ENCODE results near the gene NRCAM.

- TF ChIP-seq, protein P1, sequence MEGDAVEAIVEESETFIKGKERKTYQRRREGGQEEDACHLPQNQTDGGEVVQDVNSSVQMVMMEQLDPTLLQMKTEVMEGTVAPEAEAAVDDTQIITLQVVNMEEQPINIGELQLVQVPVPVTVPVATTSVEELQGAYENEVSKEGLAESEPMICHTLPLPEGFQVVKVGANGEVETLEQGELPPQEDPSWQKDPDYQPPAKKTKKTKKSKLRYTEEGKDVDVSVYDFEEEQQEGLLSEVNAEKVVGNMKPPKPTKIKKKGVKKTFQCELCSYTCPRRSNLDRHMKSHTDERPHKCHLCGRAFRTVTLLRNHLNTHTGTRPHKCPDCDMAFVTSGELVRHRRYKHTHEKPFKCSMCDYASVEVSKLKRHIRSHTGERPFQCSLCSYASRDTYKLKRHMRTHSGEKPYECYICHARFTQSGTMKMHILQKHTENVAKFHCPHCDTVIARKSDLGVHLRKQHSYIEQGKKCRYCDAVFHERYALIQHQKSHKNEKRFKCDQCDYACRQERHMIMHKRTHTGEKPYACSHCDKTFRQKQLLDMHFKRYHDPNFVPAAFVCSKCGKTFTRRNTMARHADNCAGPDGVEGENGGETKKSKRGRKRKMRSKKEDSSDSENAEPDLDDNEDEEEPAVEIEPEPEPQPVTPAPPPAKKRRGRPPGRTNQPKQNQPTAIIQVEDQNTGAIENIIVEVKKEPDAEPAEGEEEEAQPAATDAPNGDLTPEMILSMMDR (IDR thresholded peaks at IDR 0.05; ENCODE audit: low read depth, low read length): no peak
- TF ChIP-seq EZH2phosphoT487 (IDR thresholded peaks at IDR 0.05; ENCODE audit: low read depth): no peak
Measured at GRCh38 chr7:108479751-108480150, 23.5 kb upstream of the NRCAM start.

All from OCI-LY3 (cell line).